GM23338 (cell line): ENCODE measurements around the gene RSPRY1. TPM values are rescaled to one million over a fixed set of nuclear protein-coding genes. Genes with fewer than 3 reads are reported as not detected.

Experiments
- ATAC-seq: fragments of 200-7000 bp; cut with Tn5 transposase; 3 replicates; pipeline ENCODE4 v1.9.1; 2020
- DNase-seq: peaks from one replicate; pipeline ENCODE4 v3.0.0-alpha.2; 2015; ENCODE audit warnings: low spot score
- H2AFZ ChIP-seq: fragments of 200-600 bp; sonication (generic); 2 replicates; pipeline ENCODE4 v1.8.0; 2016; ENCODE audit warnings: antibody characterized with exemption, mild to moderate bottlenecking, moderate library complexity
- H3F3A ChIP-seq: fragments of 200-600 bp; sonication (generic); replicated peaks from 2 replicates; pipeline ENCODE4 v1.8.0; 2017; ENCODE audit warnings: antibody characterized with exemption, mixed run types, low read depth
- H3K27ac ChIP-seq: fragments of 200-600 bp; sonication (generic); 2 replicates; pipeline ENCODE4 v1.6.1; 2016; ENCODE audit warnings: low read depth
- H3K27me3 ChIP-seq: fragments of 200-600 bp; sonication (generic); 2 replicates; pipeline ENCODE4 v1.8.0; 2016; ENCODE audit warnings: mild to moderate bottlenecking, mixed run types, moderate library complexity; ENCODE audit not compliant: insufficient read depth
- H3K36me3 ChIP-seq: fragments of 200-600 bp; sonication (generic); 2 replicates; pipeline ENCODE4 v1.8.0; 2016; ENCODE audit warnings: mild to moderate bottlenecking; ENCODE audit not compliant: insufficient read depth
- H3K4me1 ChIP-seq: fragments of 200-600 bp; sonication (generic); 2 replicates; pipeline ENCODE4 v1.8.0; 2016; ENCODE audit warnings: mild to moderate bottlenecking, moderate library complexity; ENCODE audit not compliant: insufficient read depth
- H3K4me2 ChIP-seq: fragments of 200-600 bp; sonication (generic); 2 replicates; pipeline ENCODE4 v1.7.1; 2017; ENCODE audit warnings: mixed run types
- H3K4me3 ChIP-seq: fragments of 200-600 bp; sonication (generic); 2 replicates; pipeline ENCODE4 v1.6.1; 2016; ENCODE audit warnings: mixed run types
- H3K79me2 ChIP-seq: fragments of 200-600 bp; sonication (generic); replicated peaks from 2 replicates; pipeline ENCODE4 v1.8.0; 2017; ENCODE audit warnings: mild to moderate bottlenecking; ENCODE audit not compliant: insufficient read depth
- H3K9me2 ChIP-seq: fragments of 200-600 bp; sonication (generic); 2 replicates; pipeline ENCODE4 v1.8.0; 2017; ENCODE audit not compliant: insufficient read depth
- H4K20me1 ChIP-seq: fragments of 200-600 bp; sonication (generic); replicated peaks from 2 replicates; pipeline ENCODE4 v1.8.0; 2017; ENCODE audit warnings: mild to moderate bottlenecking; ENCODE audit not compliant: insufficient read depth
- H3K27ac Mint-ChIP-seq: 2 replicates; pipeline ENCODE4 v1.8.0; 2020; ENCODE audit warnings: inconsistent platforms, mild to moderate bottlenecking, moderate library complexity, mixed read lengths
- H3K27me3 Mint-ChIP-seq: 3 replicates; pipeline ENCODE4 v1.8.0; 2022; ENCODE audit warnings: low read depth, mild to moderate bottlenecking, moderate library complexity, mixed read lengths, inconsistent platforms; ENCODE audit not compliant: insufficient read depth, poor library complexity
- H3K36me3 Mint-ChIP-seq: 3 replicates; pipeline ENCODE4 v1.8.0; 2021; ENCODE audit warnings: low read depth, mild to moderate bottlenecking, inconsistent platforms, moderate library complexity, mixed read lengths
- H3K4me1 Mint-ChIP-seq: 3 replicates; pipeline ENCODE4 v1.8.0; 2020; ENCODE audit warnings: mild to moderate bottlenecking, inconsistent platforms, mixed read lengths
- H3K4me3 Mint-ChIP-seq: 3 replicates; pipeline ENCODE4 v1.8.0; 2021; ENCODE audit warnings: moderate library complexity, mild to moderate bottlenecking, inconsistent platforms, mixed read lengths
- H3K9me3 Mint-ChIP-seq: 3 replicates; pipeline ENCODE4 v1.8.0; 2020; ENCODE audit warnings: moderate library complexity, mild to moderate bottlenecking, inconsistent platforms, mixed read lengths
- CREB1 ChIP-seq: fragments of 250-450 bp; sonication (Bioruptor Pico); IDR thresholded peaks from 2 replicates; pipeline ENCODE4 v1.5.0; 2020; ENCODE audit warnings: low read depth, mild to moderate bottlenecking, moderate library complexity
- CTCF ChIP-seq, 2 experiments: fragments of 200-600 bp in 1 of 2; sonication (generic) in 1 of 2; conservative IDR thresholded peaks; 2 replicates each; pipeline versions ENCODE4 v1.5.1 to v1.6.1; 2016 to 2017; ENCODE audit warnings: antibody characterized with exemption in 2 of 2, low read depth in 2 of 2, mild to moderate bottlenecking in 2 of 2, moderate library complexity in 1 of 2
- ETS1 ChIP-seq: IDR thresholded peaks from 2 replicates; pipeline ENCODE4 v1.6.1; 2016; ENCODE audit warnings: antibody characterized with exemption
- EZH2 ChIP-seq: fragments of 200-600 bp; sonication (generic); IDR thresholded peaks from one replicate; pipeline ENCODE4 v1.8.0; 2017; ENCODE audit warnings: antibody characterized with exemption, mild to moderate bottlenecking, low read depth; ENCODE audit not compliant: unreplicated experiment
- EZH2phosphoT487 ChIP-seq: fragments of 200-600 bp; sonication (generic); IDR thresholded peaks from one replicate; pipeline ENCODE4 v1.8.1; 2018; ENCODE audit warnings: antibody characterized with exemption; ENCODE audit not compliant: unreplicated experiment
- JUNB ChIP-seq: IDR thresholded peaks from one replicate; pipeline ENCODE4 v1.6.1; 2016; ENCODE audit warnings: antibody characterized with exemption; ENCODE audit not compliant: unreplicated experiment
- NANOG ChIP-seq: IDR thresholded peaks from 2 replicates; pipeline ENCODE4 v1.6.1; 2016; ENCODE audit warnings: antibody characterized with exemption, borderline replicate concordance
- POLR2AphosphoS5 ChIP-seq: IDR thresholded peaks from 2 replicates; pipeline ENCODE4 v1.6.1; 2016; ENCODE audit warnings: antibody characterized with exemption, low read depth
- REST ChIP-seq: IDR thresholded peaks from one replicate; pipeline ENCODE4 v1.6.1; 2018; ENCODE audit warnings: antibody characterized with exemption; ENCODE audit not compliant: unreplicated experiment
- STAT1 ChIP-seq: IDR thresholded peaks from one replicate; pipeline ENCODE4 v1.6.1; 2016; ENCODE audit warnings: antibody characterized with exemption; ENCODE audit not compliant: unreplicated experiment
- ZNF114 ChIP-seq: fragments of 250-450 bp; sonication (Bioruptor Pico); IDR thresholded peaks from 2 replicates; pipeline ENCODE4 v1.5.0; 2020; ENCODE audit warnings: mild to moderate bottlenecking, moderate library complexity
- ZNF331 ChIP-seq: fragments of 250-450 bp; sonication (Bioruptor Pico); IDR thresholded peaks from 2 replicates; pipeline ENCODE4 v1.5.0; 2020; ENCODE audit warnings: low read depth, mild to moderate bottlenecking, moderate library complexity
- ZNF462 ChIP-seq: fragments of 250-450 bp; sonication (Bioruptor Pico); IDR thresholded peaks from 2 replicates; pipeline ENCODE4 v1.5.0; 2020; ENCODE audit warnings: mild to moderate bottlenecking, moderate library complexity
- polyA plus RNA-seq: library from polyadenylated mRNA; unstranded; fragments of >200 nt; fragmentation: Nextera tagmentation; extraction: Ambion mirVana; gene quantifications from 2 replicates; pipeline ENCODE4 v1.2.1, GENCODE V29; 2016
- total RNA-seq: library from RNA; depleted of rRNA; stranded (reverse); fragments of >200 nt; shearing (Covaris generic); gene quantifications from 2 replicates; pipeline ENCODE4 v1.2.3, GENCODE V29; 2014

RSPRY1 gene
- total and polyA plus RNA-seq, 2 experiments from 2014 or later = 25.8 to 35.9 TPM

GRCh38 chr16:57225978-57226377, 39.8 kb downstream of the RSPRY1 start:
- H3K4me1 Mint-ChIP-seq = no peaks in the 10 kb centered on the region
- Histone ChIP-seq H3K4me2 (no peak overlapping the region), H3K27ac (no peak overlapping the region), H3K36me3 (peaks cover 20% of the 10 kb centered on the region; the same call in 1 of the 2 replicates), H3K9me2 (no peaks in the 10 kb centered on the region), H3K4me1 (no peaks in the 10 kb centered on the region), H3F3A (no peaks in the 10 kb centered on the region), H4K20me1 (0 out of 2 replicates have a peak, but pooled peaks cover 6% of the 10 kb centered on the region), H3K79me2 (no peaks in the 10 kb centered on the region), H2AFZ (no peak overlapping the region), H3K27me3 (no peaks in the 10 kb centered on the region), H3K4me3 (no peak overlapping the region)
- no peaks in the 10 kb centered on the region for H3K9me3 Mint-ChIP-seq
- peaks cover 45% of the 10 kb centered on the region for H3K36me3 Mint-ChIP-seq
- no peak overlapping the region for H3K4me3 Mint-ChIP-seq
- DNase-seq = no peak
- TF ChIP-seq ETS1 = no peak
- no peak for TF ChIP-seq CTCF (conservative IDR thresholded peaks at IDR 0.05; ENCODE audit: low read depth in 2 of 2)
- no peak for TF ChIP-seq ZNF114 (CRISPR knock-in tag)
- no peak for TF ChIP-seq NANOG
- TF ChIP-seq REST = no peak
- TF ChIP-seq EZH2 = no peak
- no peak for TF ChIP-seq JUNB
- TF ChIP-seq POLR2AphosphoS5 = no peak
- no peak for TF ChIP-seq STAT1
- TF ChIP-seq ZNF331 (CRISPR knock-in tag) = no peak
- TF ChIP-seq EZH2phosphoT487 = no peak
- no peak for TF ChIP-seq CREB1 (CRISPR knock-in tag)
- no peak for TF ChIP-seq ZNF462 (CRISPR knock-in tag)
- ATAC-seq = no peak
- no peaks in the 10 kb centered on the region for H3K27me3 Mint-ChIP-seq
- H3K27ac Mint-ChIP-seq = no peak overlapping the region
